Ovary (tissue), 9 donors: ENCODE measurements around the gene DEGS2. TPM values are rescaled to one million over a fixed set of nuclear protein-coding genes. Genes with fewer than 3 reads are reported as not detected.

Source experiments
- DNase-seq, 5 donors: peaks; one replicate each; pipeline ENCODE4 v3.0.0-alpha.2; 2019 to 2020
- H3K27ac ChIP-seq, 2 donors: fragments of 200-600 bp; one replicate each; pipeline versions ENCODE4 v1.5.1 to v1.8.0; 2019 to 2022
- H3K27me3 ChIP-seq: fragments of 200-600 bp; one replicate; pipeline ENCODE4 v1.8.0; 2022
- H3K36me3 ChIP-seq: fragments of 200-600 bp; sonication (generic); one replicate; pipeline ENCODE4 v1.5.1; 2019
- H3K4me1 ChIP-seq: one replicate; pipeline ENCODE4 v1.8.1; 2013; ENCODE audit warnings: mild to moderate bottlenecking, moderate library complexity; ENCODE audit not compliant: insufficient read depth
- H3K4me3 ChIP-seq: fragments of 200-600 bp; sonication (generic); one replicate; pipeline ENCODE4 v1.5.1; 2017
- H3K9me3 ChIP-seq, 2 donors: fragments of 200-600 bp in 1 of 2; sonication (generic) in 1 of 2; one replicate each; pipeline versions ENCODE4 v1.5.1 to v1.8.1; 2013 to 2019; ENCODE audit warnings: mild to moderate bottlenecking in 1 of 2, moderate library complexity in 1 of 2
- CTCF ChIP-seq, 3 donors: fragments of 450-650 bp in 2 of 3; fragments of 200-600 bp in 1 of 3; IDR thresholded peaks; one replicate each; pipeline versions ENCODE4 v1.5.1 to v1.8.0; 2016 to 2022; ENCODE audit warnings: antibody characterized with exemption in 3 of 3, mild to moderate bottlenecking in 1 of 3
- EP300 ChIP-seq: sonication (generic); formaldehyde crosslinking; IDR thresholded peaks from one replicate; pipeline ENCODE4 v1.6.1; 2017; ENCODE audit warnings: antibody characterized with exemption
- POLR2A ChIP-seq: fragments of 450-650 bp; IDR thresholded peaks from one replicate; pipeline ENCODE4 v1.6.1; 2017; ENCODE audit warnings: antibody characterized with exemption, mild to moderate bottlenecking, moderate library complexity
- WGBS, 3 donors: extraction: QIAGEN DNeasy Blood & Tissue Kit in 1 of 3; methylation state at CpG; one replicate each; pipeline versions ENCODE4 v1.1.5 to v1.1.7; 2013 to 2017; 5-methylcytosine and 5-hydroxymethylcytosine counted together
- intact Hi-C, 4 donors: fragments of 100-400 bp; cut with DNase I; formaldehyde crosslinking; loops; one replicate each; pipeline versions ENCODE4 v1.11.0 to v1.15.1; 2022 to 2023
- polyA plus RNA-seq, 2 donors: library from polyadenylated mRNA; stranded (reverse); fragments of 200-250 nt in 1 of 2; fragments of 350-450 nt in 1 of 2; fragmentation: Illumina TruSeq in 1 of 2; extraction: RNeasy Lipid Tissue Mini Kit (QIAGEN cat#74804) in 1 of 2; gene quantifications; one replicate each; pipeline ENCODE4 v1.2.3, GENCODE V29; 2013 to 2014
- total RNA-seq, 7 donors: library from RNA; depleted of rRNA in 2 of 7; stranded (reverse); fragments of >200 nt in 2 of 7; fragmentation: NEBNext Ultra II Directional in 3 of 7; extraction: Animal tissue kit (Norgen Biotek cat#: 25700) in 3 of 7; gene quantifications; one replicate each; pipeline versions ENCODE4 v1.1.0 to v1.2.4, GENCODE V29; 2016 to 2023
- donor health status: DM: no; HTN: no; CAD: no; lungs with moderate emphysema.
- donor health status: DM: no; HTN: no; CAD: no.
- donor health status: Bipolar disorder and iron deficiency.
- donor health status: DM: yes; HTN: yes; CAD: no.
- donor health status: DM: no; HTN: no; CAD: no.
- donor health status: DM: yes; HTN: yes; CAD: no.

DEGS2 gene
- total and polyA plus RNA-seq, 9 donors: 0.45 to 7.9 (median 2.3) TPM; not detected in 1

GRCh38 chr14:100132161-100132902 is 27.1 kb downstream of the DEGS2 start:
- WGBS, 3 donors: 73 to 74% (median 73%) methylated on average over 25 of the region's 25 CpGs
- Histone ChIP-seq H3K27ac (no peak overlapping the region), H3K4me1 (no peaks in the 10 kb centered on the region), H3K36me3 (no peaks in the 10 kb centered on the region), H3K9me3 (no peaks in the 10 kb centered on the region), H3K4me3 (no peak overlapping the region), H3K27me3 (no peaks in the 10 kb centered on the region)
- no peak for TF ChIP-seq EP300
- TF ChIP-seq CTCF (IDR thresholded peaks at IDR 0.05): no peak
- no peak for TF ChIP-seq POLR2A
- no peak for DNase-seq
- intact Hi-C loops: no loop called here

- no peak overlapping the region for H3K27ac ChIP-seq
- intact Hi-C loops: no loop called here
- TF ChIP-seq POLR2A (no peak), CTCF (IDR thresholded peaks at IDR 0.05) (no peak), EP300 (no peak)
- H3K4me1 ChIP-seq: no peaks in the 10 kb centered on the region
- H3K4me3 ChIP-seq: no peak overlapping the region
- no peak for DNase-seq
- H3K36me3 ChIP-seq: no peaks in the 10 kb centered on the region
- 83 to 86% (median 85%) methylated on average over 6 of the region's 6 CpGs for WGBS, 3 donors
- no peaks in the 10 kb centered on the region for H3K27me3 ChIP-seq
- H3K9me3 ChIP-seq: no peaks in the 10 kb centered on the region
Observed at GRCh38 chr14:100131181-100131580, 28.3 kb downstream of the DEGS2 start.

GRCh38 chr14:100130521-100130920 is 28.9 kb downstream of the DEGS2 start:
- Histone ChIP-seq H3K4me1 (no peaks in the 10 kb centered on the region), H3K9me3 (no peaks in the 10 kb centered on the region), H3K27ac (no peak overlapping the region), H3K4me3 (no peak overlapping the region), H3K27me3 (no peaks in the 10 kb centered on the region), H3K36me3 (no peaks in the 10 kb centered on the region)
- no peak for DNase-seq
- WGBS, 3 donors: 73 to 84% (median 78%) methylated on average over 10 to 11 of the region's 11 CpGs
- no peak for TF ChIP-seq EP300
- TF ChIP-seq POLR2A: no peak
- TF ChIP-seq CTCF (IDR thresholded peaks at IDR 0.05): no peak
- intact Hi-C loops: no loop called here

DNA sequence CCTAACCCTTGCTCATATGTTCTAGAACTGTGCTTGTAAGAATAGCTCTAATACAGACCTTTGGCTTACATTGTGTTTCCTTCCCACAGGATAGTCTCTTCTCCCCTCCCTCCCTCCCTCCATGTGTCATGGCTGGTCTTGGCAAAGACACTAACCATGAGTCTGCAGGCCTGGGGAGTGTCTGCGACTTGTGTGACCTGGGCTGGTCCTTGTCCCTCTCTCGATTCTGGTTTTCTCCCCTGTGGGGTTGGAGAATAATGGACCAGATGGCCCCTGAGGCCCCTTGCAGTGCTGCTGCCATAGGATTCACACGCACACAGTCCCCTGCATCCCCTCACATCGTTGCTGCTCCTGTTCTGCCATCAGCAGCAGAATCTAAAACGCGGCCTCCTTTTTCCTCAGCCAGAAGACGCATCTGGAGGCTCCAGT is 30.3 kb downstream of the DEGS2 start:
- no peaks in the 10 kb centered on the region for H3K4me1 ChIP-seq
- H3K27me3 ChIP-seq: no peaks in the 10 kb centered on the region
- 63 to 79% (median 77%) methylated on average over 7 of the region's 7 CpGs for WGBS, 3 donors
- no peak for DNase-seq
- no peaks in the 10 kb centered on the region for H3K36me3 ChIP-seq
- intact Hi-C loops: no loop called here
- H3K9me3 ChIP-seq: no peaks in the 10 kb centered on the region
- no peak for TF ChIP-seq POLR2A
- no peak for TF ChIP-seq CTCF (IDR thresholded peaks at IDR 0.05)
- TF ChIP-seq EP300: no peak
- no peak overlapping the region for H3K27ac ChIP-seq
- no peak overlapping the region for H3K4me3 ChIP-seq
